Activated CD8-positive, alpha-beta T cell treated with anti-CD3 and anti-CD28 coated beads for 36 hours (primary cell): ENCODE results near the gene NR2E1. TPM values are rescaled to one million over a fixed set of nuclear protein-coding genes. Genes with fewer than 3 reads are reported as not detected.
A peak's percentile ranks its signal among the peaks of the same experiment; 100 is the strongest.

ENCODE experiments used
- ATAC-seq: fragments of 200-7000 bp; cut with Tn5 transposase; one replicate; pipeline ENCODE4 v1.10.0; 2021; ENCODE audit warnings: mild to moderate bottlenecking, moderate library complexity
- CTCF ChIA-PET: fragments of 350-600 bp; sonication (Branson Sonifier 250); formaldehyde crosslinking; loops from one replicate; lab custom pipeline; 2021; ENCODE audit warnings: antibody characterized with exemption; lab: Charles Lee
- POLR2A ChIA-PET: fragments of 350-600 bp; sonication (Branson Sonifier 250); formaldehyde crosslinking; loops from one replicate; lab custom pipeline; 2021; ENCODE audit warnings: antibody characterized with exemption; lab: Charles Lee
- DNase-seq: peaks from one replicate; pipeline ENCODE4 v3.0.0-alpha.2; 2020
- H3K27ac Mint-ChIP-seq: one replicate; pipeline ENCODE4 v1.8.0; 2021; ENCODE audit warnings: mild to moderate bottlenecking, mixed read lengths
- H3K27me3 Mint-ChIP-seq: one replicate; pipeline ENCODE4 v1.8.0; 2021; ENCODE audit warnings: mixed read lengths
- H3K36me3 Mint-ChIP-seq: one replicate; pipeline ENCODE4 v1.8.0; 2021; ENCODE audit warnings: low read depth, mixed read lengths
- H3K4me1 Mint-ChIP-seq: one replicate; pipeline ENCODE4 v1.8.0; 2021; ENCODE audit warnings: low read depth, mixed read lengths
- H3K4me3 Mint-ChIP-seq: one replicate; pipeline ENCODE4 v1.8.0; 2021; ENCODE audit warnings: mild to moderate bottlenecking, moderate library complexity, mixed read lengths
- H3K9me3 Mint-ChIP-seq: one replicate; pipeline ENCODE4 v1.8.0; 2021; ENCODE audit warnings: mixed read lengths
- intact Hi-C: fragments of 100-400 bp; cut with micrococcal nuclease; formaldehyde crosslinking; loops from one replicate; pipeline ENCODE4 v1.10.0; 2022
- total RNA-seq, 2 experiments: library from RNA; stranded (reverse); gene quantifications; one replicate each; pipeline ENCODE4 v1.2.3, GENCODE V29; 2021
- TF ChIP-seq, protein P1 (sequence below): fragments of 200-600 bp; IDR thresholded peaks from one replicate; pipeline ENCODE4 v1.8.0; 2022; ENCODE audit warnings: antibody characterized with exemption, mild to moderate bottlenecking

NR2E1 gene
- total RNA-seq, 2 experiments from 2014 or later: not detected

DNA sequence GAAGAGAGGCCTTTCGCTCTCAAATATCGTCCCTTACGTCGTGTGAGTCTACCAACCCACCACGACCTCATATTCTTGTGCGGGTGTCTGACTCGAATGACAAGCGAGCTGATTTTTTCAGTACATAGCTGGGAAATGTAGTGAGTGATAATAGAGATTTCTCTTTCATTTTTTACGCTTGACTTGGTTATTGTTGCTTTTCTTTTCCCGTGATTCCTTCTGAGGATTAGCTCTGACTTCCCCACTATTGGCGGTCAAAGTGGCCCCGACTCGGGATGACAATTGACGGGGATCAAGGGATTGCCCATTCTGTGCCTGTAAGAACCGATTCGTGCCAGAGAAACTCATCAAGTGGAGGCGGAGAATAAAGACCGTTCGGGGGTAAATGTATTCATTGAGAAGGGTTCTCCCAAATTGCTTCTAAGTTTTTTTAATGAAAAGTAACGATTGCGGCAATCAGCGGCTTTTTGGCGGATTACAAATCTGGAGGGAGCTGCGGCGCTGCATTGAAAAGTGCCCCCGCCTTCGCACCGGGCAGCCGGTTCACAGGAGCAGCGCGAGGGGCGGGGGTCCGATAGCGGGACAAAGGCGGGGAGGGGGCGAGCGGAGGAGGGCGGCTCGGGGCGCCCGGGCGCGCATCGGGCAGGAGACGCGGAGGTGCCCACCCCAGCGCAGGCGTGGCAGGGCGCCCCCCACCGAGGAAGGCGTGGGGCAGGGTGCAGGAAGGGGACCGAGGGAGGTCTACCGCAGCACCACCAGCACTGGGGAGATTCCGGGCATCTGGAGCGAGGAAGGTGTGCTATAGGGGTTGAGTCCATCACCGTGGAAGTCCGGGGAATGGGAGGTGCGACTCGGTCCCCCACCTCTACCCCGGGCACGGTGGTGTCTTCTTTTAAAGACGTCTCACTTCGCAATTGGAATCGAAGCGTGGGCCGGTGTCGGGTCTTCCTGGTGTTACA is 46.7 kb upstream of the NR2E1 start:
- POLR2A ChIA-PET: interaction anchor here (0.6 to 0.7 kb wide), 3 partner anchors 14 to 97 kb away, joined by 3 to 4 read pairs (median 3); no protein-coding TSS in a partner anchor
- CTCF ChIA-PET: interaction anchor here (1.0 to 1.3 kb wide), 3 partner anchors 46 to 373 kb away, joined by 3 to 6 read pairs (median 5); no protein-coding TSS in a partner anchor
- no peaks in the 10 kb centered on the region for H3K36me3 Mint-ChIP-seq
- H3K4me1 Mint-ChIP-seq: peaks cover 40% of the 10 kb centered on the region
- H3K9me3 Mint-ChIP-seq: no peaks in the 10 kb centered on the region
- H3K4me3 Mint-ChIP-seq: peak overlapping the region; percentile 75
- ATAC-seq (no peak), DNase-seq (peak; percentile 34)
- intact Hi-C loops: loop anchor here (10.0 kb wide), 1 partner anchor 406 kb away; no protein-coding TSS in a partner anchor
- no peak overlapping the region for H3K27ac Mint-ChIP-seq
- peaks cover 85% of the 10 kb centered on the region for H3K27me3 Mint-ChIP-seq
- TF ChIP-seq, protein P1, sequence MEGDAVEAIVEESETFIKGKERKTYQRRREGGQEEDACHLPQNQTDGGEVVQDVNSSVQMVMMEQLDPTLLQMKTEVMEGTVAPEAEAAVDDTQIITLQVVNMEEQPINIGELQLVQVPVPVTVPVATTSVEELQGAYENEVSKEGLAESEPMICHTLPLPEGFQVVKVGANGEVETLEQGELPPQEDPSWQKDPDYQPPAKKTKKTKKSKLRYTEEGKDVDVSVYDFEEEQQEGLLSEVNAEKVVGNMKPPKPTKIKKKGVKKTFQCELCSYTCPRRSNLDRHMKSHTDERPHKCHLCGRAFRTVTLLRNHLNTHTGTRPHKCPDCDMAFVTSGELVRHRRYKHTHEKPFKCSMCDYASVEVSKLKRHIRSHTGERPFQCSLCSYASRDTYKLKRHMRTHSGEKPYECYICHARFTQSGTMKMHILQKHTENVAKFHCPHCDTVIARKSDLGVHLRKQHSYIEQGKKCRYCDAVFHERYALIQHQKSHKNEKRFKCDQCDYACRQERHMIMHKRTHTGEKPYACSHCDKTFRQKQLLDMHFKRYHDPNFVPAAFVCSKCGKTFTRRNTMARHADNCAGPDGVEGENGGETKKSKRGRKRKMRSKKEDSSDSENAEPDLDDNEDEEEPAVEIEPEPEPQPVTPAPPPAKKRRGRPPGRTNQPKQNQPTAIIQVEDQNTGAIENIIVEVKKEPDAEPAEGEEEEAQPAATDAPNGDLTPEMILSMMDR: no peak

DNA sequence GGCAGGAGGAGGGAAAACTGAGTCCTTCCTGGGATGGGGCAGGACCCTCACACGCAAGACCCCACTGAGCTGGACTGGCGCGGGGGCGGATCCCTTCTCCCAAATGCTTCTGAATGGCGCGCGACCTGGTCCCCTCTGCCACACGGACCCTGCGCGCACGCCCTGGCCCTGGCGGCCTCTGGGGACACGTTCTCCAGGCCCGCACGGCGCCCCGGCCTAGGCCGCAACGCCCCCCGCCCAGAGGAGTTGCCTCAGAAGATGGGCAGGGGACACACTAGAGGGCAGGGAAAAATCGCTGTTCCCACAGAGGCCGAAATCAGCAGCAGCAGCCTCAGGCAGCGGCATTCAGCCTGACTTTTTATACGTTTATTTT is 46.1 kb upstream of the NR2E1 start:
- TF ChIP-seq, protein P1: no peak
- no peak for ATAC-seq
- H3K36me3 Mint-ChIP-seq: no peaks in the 10 kb centered on the region
- H3K27ac Mint-ChIP-seq: no peak overlapping the region
- H3K9me3 Mint-ChIP-seq: no peaks in the 10 kb centered on the region
- POLR2A ChIA-PET: no interaction called here
- intact Hi-C loops: loop anchor here (10.0 kb wide), 1 partner anchor 405 kb away; no protein-coding TSS in a partner anchor
- H3K4me1 Mint-ChIP-seq: peaks cover 35% of the 10 kb centered on the region
- peaks cover 85% of the 10 kb centered on the region for H3K27me3 Mint-ChIP-seq
- peak overlapping the region; percentile 75 for H3K4me3 Mint-ChIP-seq
- no peak for DNase-seq
- CTCF ChIA-PET: interaction anchor here (1.3 kb wide), 1 partner anchor 373 kb away, joined by 6 read pairs; no protein-coding TSS in a partner anchor

DNA sequence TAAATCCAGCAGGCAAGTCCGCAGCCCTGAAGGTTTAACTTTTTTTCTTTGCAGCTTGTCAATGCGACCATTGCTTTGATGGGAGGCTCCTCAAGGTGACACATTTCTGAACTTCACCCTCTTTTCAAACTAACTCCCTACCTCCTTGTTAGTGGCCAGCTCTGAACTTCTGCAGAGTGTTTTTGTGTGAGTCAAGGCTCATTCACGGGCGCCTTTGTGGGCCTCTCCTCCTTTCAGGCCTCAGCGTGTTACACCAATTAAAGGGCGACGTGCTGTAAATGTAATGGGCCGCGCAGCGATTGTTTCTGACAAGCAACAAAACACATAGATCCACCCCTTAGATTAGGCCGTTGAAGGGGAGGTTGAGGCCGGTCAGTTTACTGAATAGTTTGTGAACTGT is 45.5 kb upstream of the NR2E1 start:
- Mint-ChIP-seq H3K4me3 (no peak overlapping the region), H3K4me1 (peaks cover 30% of the 10 kb centered on the region), H3K36me3 (no peaks in the 10 kb centered on the region), H3K27me3 (peaks cover 84% of the 10 kb centered on the region), H3K27ac (no peak overlapping the region), H3K9me3 (no peaks in the 10 kb centered on the region)
- ChIA-PET POLR2A (no interaction called here), CTCF (no interaction called here)
- DNase-seq: peak; percentile 28
- intact Hi-C loops: no loop called here
- TF ChIP-seq, protein P1: no peak
- ATAC-seq: peak; percentile 15

DNA sequence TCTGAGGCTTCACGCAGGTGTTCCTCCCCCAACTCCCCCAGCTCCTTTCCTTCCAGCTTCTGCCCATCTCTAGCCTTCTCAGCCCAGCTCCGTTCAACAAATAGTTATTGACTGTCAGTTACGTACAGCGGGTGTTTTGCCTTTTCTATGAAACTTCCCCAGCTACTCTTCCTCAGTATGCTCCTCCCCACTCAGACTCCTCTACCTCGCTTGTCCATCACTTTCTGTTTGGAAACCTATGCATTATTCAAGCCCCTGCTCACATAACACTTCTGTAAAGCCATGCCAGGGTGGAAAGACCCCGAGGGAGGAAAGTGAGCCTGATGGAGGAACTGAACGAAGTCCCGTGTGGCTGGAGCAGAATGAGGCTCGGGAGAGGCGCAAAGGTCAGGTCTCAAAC is 44.2 kb upstream of the NR2E1 start:
- ATAC-seq: no peak
- Mint-ChIP-seq H3K27ac (no peak overlapping the region), H3K9me3 (no peaks in the 10 kb centered on the region), H3K4me3 (no peak overlapping the region), H3K36me3 (no peaks in the 10 kb centered on the region), H3K27me3 (peaks cover 80% of the 10 kb centered on the region), H3K4me1 (peaks cover 20% of the 10 kb centered on the region)
- intact Hi-C loops: no loop called here
- CTCF ChIA-PET: no interaction called here
- TF ChIP-seq, protein P1: no peak
- POLR2A ChIA-PET: interaction anchor here (0.6 kb wide), 1 partner anchor 15 kb away, joined by 3 read pairs; no protein-coding TSS in a partner anchor
- DNase-seq: no peak
